Natural killer cell (primary cell): ENCODE data around the gene ACHE. TPM values are rescaled to one million over a fixed set of nuclear protein-coding genes. Genes with fewer than 3 reads are reported as not detected.
"Not testable (repeated sequence)": the region's sequence is repeated elsewhere in the genome, so short reads cannot be mapped to it uniquely, and the experiment has no call there.

Experiments
- ATAC-seq, 3 donors: fragments of 150-1000 bp in 2 of 3; fragments of 200-7000 bp in 1 of 3; cut with Tn5 transposase; 1 replicate in 1 of 3; 2 replicates in 2 of 3; pipeline ENCODE4 v1.10.0; 2021; ENCODE audit warnings: mild to moderate bottlenecking in 2 of 3, moderate library complexity in 2 of 3
- DNase-seq, 2 donors: peaks; one replicate each; pipeline versions ENCODE4 v3.0.0 to v3.0.0-alpha.2; 2013 to 2021; ENCODE audit warnings: mixed read lengths in 1 of 2
- H3K27ac ChIP-seq: one replicate; pipeline ENCODE4 v1.5.1; 2013; ENCODE audit warnings: mild to moderate bottlenecking, low read length
- H3K27me3 ChIP-seq: one replicate; pipeline ENCODE4 v1.6.1; 2013; ENCODE audit warnings: low read length; ENCODE audit not compliant: control insufficient read depth, insufficient read depth
- H3K36me3 ChIP-seq: one replicate; pipeline ENCODE4 v1.6.1; 2013; ENCODE audit warnings: low read length; ENCODE audit not compliant: control insufficient read depth, insufficient read depth
- H3K4me1 ChIP-seq: one replicate; pipeline ENCODE4 v1.6.1; 2013; ENCODE audit warnings: low read length; ENCODE audit not compliant: control insufficient read depth, insufficient read depth
- H3K4me3 ChIP-seq: one replicate; pipeline ENCODE4 v1.5.1; 2013; ENCODE audit warnings: low read length
- H3K9me3 ChIP-seq: one replicate; pipeline ENCODE4 v1.6.1; 2013; ENCODE audit warnings: low read length; ENCODE audit not compliant: control insufficient read depth, insufficient read depth
- H3K27ac Mint-ChIP-seq, 2 donors: one replicate each; pipeline ENCODE4 v1.8.0; 2022; ENCODE audit warnings: mild to moderate bottlenecking in 2 of 2, mixed read lengths in 2 of 2, moderate library complexity in 1 of 2
- H3K27me3 Mint-ChIP-seq, 2 donors: one replicate each; pipeline ENCODE4 v1.8.0; 2022; ENCODE audit warnings: low read depth in 2 of 2, mixed read lengths in 2 of 2
- H3K36me3 Mint-ChIP-seq: one replicate; pipeline ENCODE4 v1.8.0; 2022; ENCODE audit warnings: mixed read lengths
- H3K4me1 Mint-ChIP-seq, 2 donors: one replicate each; pipeline ENCODE4 v1.8.0; 2022; ENCODE audit warnings: mixed read lengths in 2 of 2
- H3K4me3 Mint-ChIP-seq: one replicate; pipeline ENCODE4 v1.8.0; 2022; ENCODE audit warnings: mild to moderate bottlenecking, moderate library complexity, mixed read lengths
- H3K9me3 Mint-ChIP-seq, 2 donors: one replicate each; pipeline ENCODE4 v1.8.0; 2022; ENCODE audit warnings: mixed read lengths in 2 of 2
- CTCF ChIP-seq: fragments of 200-600 bp; IDR thresholded peaks from one replicate; pipeline ENCODE4 v1.8.0; 2022; ENCODE audit warnings: antibody characterized with exemption
- WGBS: methylation state at CpG from one replicate; pipeline ENCODE4 v1.1.7; 2013; ENCODE audit warnings: missing lambda C conversion rate; ENCODE audit not compliant: insufficient coverage; 5-methylcytosine and 5-hydroxymethylcytosine counted together
- intact Hi-C: fragments of 100-400 bp; cut with micrococcal nuclease; formaldehyde crosslinking; loops from one replicate; pipeline ENCODE4 v1.14.2; 2022
- total RNA-seq, 4 donors: library from RNA; stranded (reverse); fragments of 120-200 nt in 1 of 4; gene quantifications; one replicate each; pipeline versions ENCODE4 v1.2.3 to v1.2.4, GENCODE V29; 2013 to 2022

ACHE gene
- total RNA-seq, 3 donors from 2014 or later (not counting 1 experiment from before 2014, with no cell fraction given) = 0.18 to 0.84 (median 0.47) TPM

DNA sequence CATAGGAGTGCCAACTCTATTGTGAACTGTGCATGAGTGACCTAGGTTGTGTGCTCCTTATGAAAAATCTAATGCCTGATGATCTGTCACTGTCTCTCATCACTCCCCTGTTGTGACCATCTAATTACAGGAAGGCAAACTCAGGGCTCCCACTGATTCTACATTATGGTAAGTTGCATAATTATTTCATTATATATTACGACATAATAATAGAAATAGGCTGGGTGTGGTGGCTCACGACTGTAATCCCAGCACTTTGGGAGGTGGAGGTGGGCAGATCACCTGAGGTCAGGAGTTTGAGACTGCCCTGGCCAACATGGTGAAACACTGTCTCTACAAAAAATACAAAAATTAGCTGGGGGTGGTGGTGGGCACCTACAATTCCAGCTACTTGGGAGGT lies 39.7 kb upstream of the ACHE start:
- H3K4me3 ChIP-seq, H3K27ac Mint-ChIP-seq, H3K9me3 ChIP-seq, H3K27ac ChIP-seq, H3K27me3 Mint-ChIP-seq, H3K4me1 ChIP-seq, H3K36me3 ChIP-seq, DNase-seq, H3K27me3 ChIP-seq, intact Hi-C loops, H3K4me3 Mint-ChIP-seq, H3K36me3 Mint-ChIP-seq, H3K9me3 Mint-ChIP-seq, ATAC-seq, H3K4me1 Mint-ChIP-seq: not testable (repeated sequence)
- 44% methylated on average over 1 of the region's 2 CpGs for WGBS

DNA sequence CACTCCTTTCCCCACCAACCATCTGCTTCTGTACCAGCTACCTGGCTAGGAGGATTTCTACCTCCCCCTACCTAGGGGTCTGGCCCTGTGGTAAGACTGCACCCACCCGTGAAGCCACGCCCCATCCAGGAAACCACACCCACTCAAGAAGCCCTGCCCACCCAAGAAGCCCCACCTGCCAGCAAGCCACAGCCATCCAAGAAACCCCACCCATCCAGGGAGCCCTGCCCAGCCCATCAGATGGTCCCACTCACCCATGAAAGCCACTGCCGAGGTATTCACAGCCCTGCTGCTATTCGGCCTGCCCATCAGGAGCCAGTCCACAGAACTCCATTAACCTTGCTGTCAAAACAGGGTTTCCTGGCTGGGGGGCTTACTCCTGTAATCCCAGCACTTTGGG lies 38.0 kb upstream of the ACHE start:
- DNase-seq (no peak), ATAC-seq (no peak)
- TF ChIP-seq CTCF = no peak
- no peaks in the 10 kb centered on the region for H3K9me3 Mint-ChIP-seq
- Histone ChIP-seq H3K27ac (no peak overlapping the region), H3K4me3 (no peak overlapping the region), H3K4me1 (no peaks in the 10 kb centered on the region), H3K27me3 (peaks cover 2% of the 10 kb centered on the region), H3K36me3 (no peaks in the 10 kb centered on the region), H3K9me3 (no peaks in the 10 kb centered on the region)
- H3K4me3 Mint-ChIP-seq = no peak overlapping the region
- H3K27ac Mint-ChIP-seq = no peak overlapping the region
- H3K27me3 Mint-ChIP-seq = peaks cover 0 to 9% of the 10 kb centered on the region in 2 donors
- H3K4me1 Mint-ChIP-seq = no peaks in the 10 kb centered on the region
- intact Hi-C loops = no loop called here
- 55% methylated on average over 4 of the region's 4 CpGs for WGBS
- no peaks in the 10 kb centered on the region for H3K36me3 Mint-ChIP-seq

GRCh38 chr7:100929808-100930174 lies 34.1 kb upstream of the ACHE start:
- Histone ChIP-seq H3K36me3 (no peaks in the 10 kb centered on the region), H3K4me3 (no peak overlapping the region), H3K4me1 (no peaks in the 10 kb centered on the region), H3K27ac (no peak overlapping the region), H3K9me3 (no peaks in the 10 kb centered on the region), H3K27me3 (peaks cover 2% of the 10 kb centered on the region)
- TF ChIP-seq CTCF = no peak
- H3K4me3 Mint-ChIP-seq = no peak overlapping the region
- no peaks in the 10 kb centered on the region for H3K9me3 Mint-ChIP-seq
- no peak for ATAC-seq
- H3K4me1 Mint-ChIP-seq = no peaks in the 10 kb centered on the region
- no peak for DNase-seq
- H3K27ac Mint-ChIP-seq = no peak overlapping the region
- intact Hi-C loops = no loop called here
- H3K36me3 Mint-ChIP-seq = no peaks in the 10 kb centered on the region
- 88% methylated on average over 1 of the region's 1 CpG for WGBS
- peaks cover 0 to 7% of the 10 kb centered on the region in 2 donors for H3K27me3 Mint-ChIP-seq

DNA sequence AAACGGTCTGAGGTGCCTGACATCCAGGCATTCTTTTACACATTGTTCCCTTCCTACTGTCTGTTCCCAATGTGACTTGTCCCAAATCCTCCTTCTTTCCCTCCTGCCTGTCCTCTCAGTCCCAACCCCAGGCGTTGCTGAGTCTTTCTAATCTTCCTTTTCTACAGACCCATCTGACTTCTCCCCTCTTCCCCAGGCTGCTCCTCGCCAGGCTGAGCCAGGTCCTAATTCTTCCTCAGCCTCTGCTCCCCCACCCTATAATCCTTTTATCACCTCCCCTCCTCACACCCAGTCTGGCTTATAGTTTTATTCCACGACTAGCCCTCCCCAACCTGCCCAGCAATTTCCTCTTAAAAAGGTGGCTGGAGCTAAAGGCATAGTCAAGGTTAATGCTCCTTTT lies 27.9 kb upstream of the ACHE start:
- intact Hi-C loops, ATAC-seq, H3K4me3 Mint-ChIP-seq, H3K27ac Mint-ChIP-seq, H3K27me3 ChIP-seq, H3K9me3 ChIP-seq, H3K9me3 Mint-ChIP-seq, H3K36me3 Mint-ChIP-seq, H3K4me1 ChIP-seq, DNase-seq, H3K4me1 Mint-ChIP-seq, H3K36me3 ChIP-seq, H3K27ac ChIP-seq, H3K4me3 ChIP-seq: not testable (repeated sequence)
- H3K27me3 Mint-ChIP-seq = peaks cover 19 to 33% of the 10 kb centered on the region in 2 donors
- WGBS = 58% methylated on average over 4 of the region's 4 CpGs

- Histone ChIP-seq H3K27me3 (no peaks in the 10 kb centered on the region), H3K36me3 (no peaks in the 10 kb centered on the region), H3K9me3 (no peaks in the 10 kb centered on the region), H3K27ac (no peak overlapping the region), H3K4me1 (no peaks in the 10 kb centered on the region), H3K4me3 (no peak overlapping the region)
- Mint-ChIP-seq H3K36me3 (no peaks in the 10 kb centered on the region), H3K9me3 (no peaks in the 10 kb centered on the region), H3K4me3 (no peak overlapping the region), H3K27me3 (peaks cover 22 to 33% of the 10 kb centered on the region in 2 donors), H3K27ac (no peak overlapping the region), H3K4me1 (no peaks in the 10 kb centered on the region)
- intact Hi-C loops = no loop called here
- no peak for ATAC-seq
- TF ChIP-seq CTCF = no peak
- no peak for DNase-seq
Measured at GRCh38 chr7:100921039-100921438, 25.4 kb upstream of the ACHE start.

- H3K36me3 ChIP-seq, DNase-seq, H3K27ac ChIP-seq, H3K9me3 Mint-ChIP-seq, H3K9me3 ChIP-seq, H3K4me3 Mint-ChIP-seq, H3K27ac Mint-ChIP-seq, intact Hi-C loops, H3K27me3 ChIP-seq, ATAC-seq, H3K4me3 ChIP-seq, H3K36me3 Mint-ChIP-seq, H3K4me1 Mint-ChIP-seq, H3K4me1 ChIP-seq: not testable (repeated sequence)
- peaks cover 22 to 33% of the 10 kb centered on the region in 2 donors for H3K27me3 Mint-ChIP-seq
- 85% methylated on average over 8 of the region's 9 CpGs for WGBS
Measured at GRCh38 chr7:100919779-100920437, 24.2 kb upstream of the ACHE start.
